HepG2 (cell line): ENCODE data around the gene TNFRSF6B. TPM values are rescaled to one million over a fixed set of nuclear protein-coding genes. Genes with fewer than 3 reads are reported as not detected.

Source experiments
- AGO1 ChIP-seq: fragments of 200-400 bp; formaldehyde crosslinking; IDR thresholded peaks from 2 replicates; pipeline ENCODE4 v1.6.1; 2017; ENCODE audit warnings: mild to moderate bottlenecking, low read depth, low read length, moderate library complexity; ENCODE audit not compliant: poor library complexity, severe bottlenecking
- ASH2L ChIP-seq: fragments of 300-600, 200-600 bp; sonication (generic); IDR thresholded peaks from 2 replicates; pipeline ENCODE4 v1.7.0; 2017; ENCODE audit warnings: low read depth, mild to moderate bottlenecking, moderate library complexity, mixed read lengths, low read length; ENCODE audit not compliant: insufficient read length
- ATF1 ChIP-seq: IDR thresholded peaks from 2 replicates; pipeline ENCODE4 v1.6.1; 2016; ENCODE audit warnings: mild to moderate bottlenecking, control low read depth
- EED ChIP-seq: sonication (generic); formaldehyde crosslinking; IDR thresholded peaks from 2 replicates; pipeline ENCODE4 v1.5.0; 2020; ENCODE audit warnings: mild to moderate bottlenecking, missing genetic modification reagents
- FOXK2 ChIP-seq: fragments of 450-650 bp; IDR thresholded peaks from 2 replicates; pipeline ENCODE4 v1.6.1; 2016
- HIVEP1 ChIP-seq: sonication (generic); formaldehyde crosslinking; IDR thresholded peaks from 2 replicates; pipeline ENCODE4 v1.4.0; 2020; ENCODE audit warnings: mild to moderate bottlenecking, missing genetic modification reagents
- KLF11 ChIP-seq: IDR thresholded peaks from 2 replicates; pipeline ENCODE4 v1.6.1; 2016; ENCODE audit warnings: missing compliant biosample characterization
- MED1 ChIP-seq: sonication (generic); formaldehyde crosslinking; IDR thresholded peaks from 2 replicates; pipeline ENCODE4 v1.4.0; 2020; ENCODE audit warnings: missing genetic modification reagents
- NONO ChIP-seq, 2 experiments: fragments of 450-650 bp in 1 of 2; sonication (generic) in 1 of 2; formaldehyde crosslinking in 1 of 2; IDR thresholded peaks in 1 of 2; conservative IDR thresholded peaks in 1 of 2; 2 replicates each; pipeline versions ENCODE4 v1.6.1 to v1.8.0; 2017 to 2022; ENCODE audit warnings: mild to moderate bottlenecking in 1 of 2, missing genetic modification reagents in 1 of 2, moderate library complexity in 1 of 2
- NR3C1 ChIP-seq: sonication (generic); formaldehyde crosslinking; IDR thresholded peaks from 2 replicates; pipeline ENCODE4 v1.4.0; 2020; ENCODE audit warnings: missing genetic modification reagents
- PRPF4 ChIP-seq: fragments of 200-400 bp; formaldehyde crosslinking; IDR thresholded peaks from 2 replicates; pipeline ENCODE4 v1.6.1; 2016; ENCODE audit warnings: low read length, low read depth; ENCODE audit not compliant: poor library complexity, severe bottlenecking
- RBFOX2 ChIP-seq: fragments of 200-400 bp; formaldehyde crosslinking; IDR thresholded peaks from 2 replicates; pipeline ENCODE4 v1.6.1; 2017; ENCODE audit warnings: low read depth, mild to moderate bottlenecking, low read length
- SALL2 ChIP-seq: sonication (generic); formaldehyde crosslinking; IDR thresholded peaks from 2 replicates; pipeline ENCODE4 v1.8.1; 2023; ENCODE audit warnings: mild to moderate bottlenecking, missing genetic modification reagents, inconsistent platforms
- SMAD1 ChIP-seq: sonication (generic); formaldehyde crosslinking; IDR thresholded peaks from 2 replicates; pipeline ENCODE4 v1.4.0; 2020; ENCODE audit warnings: missing genetic modification reagents, low read depth, mild to moderate bottlenecking, borderline replicate concordance
- TCF7L2 ChIP-seq: IDR thresholded peaks from 2 replicates; pipeline ENCODE4 v1.6.1; 2011; ENCODE audit warnings: mild to moderate bottlenecking, low read depth, low read length, moderate library complexity
- ZFP36 ChIP-seq: fragments of 150-350 bp; IDR thresholded peaks from 2 replicates; pipeline ENCODE4 v1.6.1; 2018; ENCODE audit warnings: borderline replicate concordance, low read length, low read depth; ENCODE audit not compliant: partially characterized antibody
- ZNF225 ChIP-seq: sonication (generic); formaldehyde crosslinking; IDR thresholded peaks from 2 replicates; pipeline ENCODE4 v1.4.0; 2020; ENCODE audit warnings: mild to moderate bottlenecking, missing genetic modification reagents
- ZNF280B ChIP-seq: sonication (generic); formaldehyde crosslinking; IDR thresholded peaks from 2 replicates; pipeline ENCODE4 v1.5.0; 2020; ENCODE audit warnings: missing genetic modification reagents, mild to moderate bottlenecking, borderline replicate concordance
- ZNF619 ChIP-seq: sonication (generic); formaldehyde crosslinking; IDR thresholded peaks from 2 replicates; pipeline ENCODE4 v1.4.0; 2020; ENCODE audit warnings: mild to moderate bottlenecking, missing genetic modification reagents
- ZNF678 ChIP-seq: sonication (generic); formaldehyde crosslinking; IDR thresholded peaks from 2 replicates; pipeline ENCODE4 v1.4.0; 2020; ENCODE audit warnings: mild to moderate bottlenecking, missing genetic modification reagents
- polyA plus RNA-seq, 8 experiments: library from polyadenylated mRNA; depleted of rRNA in 3 of 8; stranded (reverse) in 7 of 8; unstranded in 1 of 8; fragments of >200 nt; fragmentation: Illumina TruSeq in 4 of 8; extraction: Trizol in 4 of 8; gene quantifications; 2 replicates each; pipeline versions ENCODE4 v1.2.1 to v1.2.3, GENCODE V29; 2011 to 2016; ENCODE audit warnings: low read depth in 4 of 8, missing spikeins in 1 of 8, mixed read lengths in 1 of 8; ENCODE audit not compliant: insufficient read depth in 1 of 8
- total RNA-seq, 5 experiments: library from RNA; depleted of rRNA; stranded (reverse); fragments of >200 nt; fragmentation: Illumina TruSeq; extraction: Trizol; gene quantifications; 2 replicates each; pipeline ENCODE4 v1.2.3, GENCODE V29; 2016; ENCODE audit warnings: low read depth in 1 of 5
- TF ChIP-seq, protein P1 (sequence below): sonication (generic); formaldehyde crosslinking; IDR thresholded peaks from 2 replicates; pipeline ENCODE4 v1.5.0; 2020; ENCODE audit warnings: mild to moderate bottlenecking, missing genetic modification reagents, borderline replicate concordance
- TF ChIP-seq, protein P2 (sequence below): sonication (generic); formaldehyde crosslinking; conservative IDR thresholded peaks from 2 replicates; pipeline ENCODE4 v1.4.0; 2020; ENCODE audit warnings: missing genetic modification reagents

The TNFRSF6B gene
- total and polyA plus RNA-seq, 2 of the 13 experiments (the other 11 are each of a cell fraction or from before 2014, with no cell fraction given), result 0.24 TPM; not detected in 1

- TF ChIP-seq, protein P1, sequence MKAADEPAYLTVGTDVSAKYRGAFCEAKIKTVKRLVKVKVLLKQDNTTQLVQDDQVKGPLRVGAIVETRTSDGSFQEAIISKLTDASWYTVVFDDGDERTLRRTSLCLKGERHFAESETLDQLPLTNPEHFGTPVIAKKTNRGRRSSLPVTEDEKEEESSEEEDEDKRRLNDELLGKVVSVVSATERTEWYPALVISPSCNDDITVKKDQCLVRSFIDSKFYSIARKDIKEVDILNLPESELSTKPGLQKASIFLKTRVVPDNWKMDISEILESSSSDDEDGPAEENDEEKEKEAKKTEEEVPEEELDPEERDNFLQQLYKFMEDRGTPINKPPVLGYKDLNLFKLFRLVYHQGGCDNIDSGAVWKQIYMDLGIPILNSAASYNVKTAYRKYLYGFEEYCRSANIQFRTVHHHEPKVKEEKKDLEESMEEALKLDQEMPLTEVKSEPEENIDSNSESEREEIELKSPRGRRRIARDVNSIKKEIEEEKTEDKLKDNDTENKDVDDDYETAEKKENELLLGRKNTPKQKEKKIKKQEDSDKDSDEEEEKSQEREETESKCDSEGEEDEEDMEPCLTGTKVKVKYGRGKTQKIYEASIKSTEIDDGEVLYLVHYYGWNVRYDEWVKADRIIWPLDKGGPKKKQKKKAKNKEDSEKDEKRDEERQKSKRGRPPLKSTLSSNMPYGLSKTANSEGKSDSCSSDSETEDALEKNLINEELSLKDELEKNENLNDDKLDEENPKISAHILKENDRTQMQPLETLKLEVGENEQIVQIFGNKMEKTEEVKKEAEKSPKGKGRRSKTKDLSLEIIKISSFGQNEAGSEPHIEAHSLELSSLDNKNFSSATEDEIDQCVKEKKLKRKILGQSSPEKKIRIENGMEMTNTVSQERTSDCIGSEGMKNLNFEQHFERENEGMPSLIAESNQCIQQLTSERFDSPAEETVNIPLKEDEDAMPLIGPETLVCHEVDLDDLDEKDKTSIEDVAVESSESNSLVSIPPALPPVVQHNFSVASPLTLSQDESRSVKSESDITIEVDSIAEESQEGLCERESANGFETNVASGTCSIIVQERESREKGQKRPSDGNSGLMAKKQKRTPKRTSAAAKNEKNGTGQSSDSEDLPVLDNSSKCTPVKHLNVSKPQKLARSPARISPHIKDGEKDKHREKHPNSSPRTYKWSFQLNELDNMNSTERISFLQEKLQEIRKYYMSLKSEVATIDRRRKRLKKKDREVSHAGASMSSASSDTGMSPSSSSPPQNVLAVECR (CRISPR knock-in tag), result no peak
- no peak for TF ChIP-seq TCF7L2
- no peak for TF ChIP-seq KLF11 (CRISPR knock-in tag)
- no peak for TF ChIP-seq FOXK2
- TF ChIP-seq AGO1, result peak; percentile 90
- TF ChIP-seq ZNF280B, result 0 out of 2 replicates have a peak, but pooled peaks have one; percentile 24
- TF ChIP-seq ATF1 (CRISPR knock-in tag), result no peak
- TF ChIP-seq RBFOX2, result peak; percentile 52
- TF ChIP-seq PRPF4, result no peak
- TF ChIP-seq ZNF678, result no peak
- no peak for TF ChIP-seq NONO (IDR thresholded peaks at IDR 0.05)
- TF ChIP-seq NONO (CRISPR knock-in tag; conservative IDR thresholded peaks at IDR 0.05), result no peak
- TF ChIP-seq EED (CRISPR knock-in tag), result peak; percentile 43; the same call in 1 of the 2 replicates
- TF ChIP-seq HIVEP1 (CRISPR knock-in tag), result no peak
- no peak for TF ChIP-seq SMAD1 (CRISPR knock-in tag)
- no peak for TF ChIP-seq SALL2
- no peak for TF ChIP-seq ZFP36
- TF ChIP-seq ZNF225 (CRISPR knock-in tag), result no peak
- TF ChIP-seq ASH2L, result no peak
- TF ChIP-seq MED1 (CRISPR knock-in tag), result no peak
- no peak for TF ChIP-seq NR3C1 (CRISPR knock-in tag)
- TF ChIP-seq, protein P2, sequence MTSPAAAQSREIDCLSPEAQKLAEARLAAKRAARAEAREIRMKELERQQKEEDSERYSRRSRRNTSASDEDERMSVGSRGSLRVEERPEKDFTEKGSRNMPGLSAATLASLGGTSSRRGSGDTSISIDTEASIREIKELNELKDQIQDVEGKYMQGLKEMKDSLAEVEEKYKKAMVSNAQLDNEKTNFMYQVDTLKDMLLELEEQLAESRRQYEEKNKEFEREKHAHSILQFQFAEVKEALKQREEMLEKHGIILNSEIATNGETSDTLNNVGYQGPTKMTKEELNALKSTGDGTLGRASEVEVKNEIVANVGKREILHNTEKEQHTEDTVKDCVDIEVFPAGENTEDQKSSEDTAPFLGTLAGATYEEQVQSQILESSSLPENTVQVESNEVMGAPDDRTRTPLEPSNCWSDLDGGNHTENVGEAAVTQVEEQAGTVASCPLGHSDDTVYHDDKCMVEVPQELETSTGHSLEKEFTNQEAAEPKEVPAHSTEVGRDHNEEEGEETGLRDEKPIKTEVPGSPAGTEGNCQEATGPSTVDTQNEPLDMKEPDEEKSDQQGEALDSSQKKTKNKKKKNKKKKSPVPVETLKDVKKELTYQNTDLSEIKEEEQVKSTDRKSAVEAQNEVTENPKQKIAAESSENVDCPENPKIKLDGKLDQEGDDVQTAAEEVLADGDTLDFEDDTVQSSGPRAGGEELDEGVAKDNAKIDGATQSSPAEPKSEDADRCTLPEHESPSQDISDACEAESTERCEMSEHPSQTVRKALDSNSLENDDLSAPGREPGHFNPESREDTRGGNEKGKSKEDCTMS, result no peak
- no peak for TF ChIP-seq ZNF619 (CRISPR knock-in tag)
Measured at GRCh38 chr20:63686094-63686491, 10.4 kb upstream of the TNFRSF6B start (continued).
